PC-3 (cell line): ENCODE results near the gene ARHGAP8.

Experiments
- EZH2 ChIP-seq: fragments of 300-600 bp; sonication (generic); IDR thresholded peaks from one replicate; pipeline ENCODE4 v1.6.1; 2017; ENCODE audit warnings: antibody characterized with exemption, mild to moderate bottlenecking, low read length; ENCODE audit not compliant: unreplicated experiment
- EZH2phosphoT487 ChIP-seq: fragments of 300-600 bp; sonication (generic); IDR thresholded peaks from 2 replicates; pipeline ENCODE4 v1.6.1; 2018; ENCODE audit warnings: mild to moderate bottlenecking, antibody characterized with exemption, low read length, borderline replicate concordance
- TF ChIP-seq, protein P1 (sequence below): fragments of 300-600 bp; sonication (generic); conservative IDR thresholded peaks from 2 replicates; pipeline ENCODE4 v1.5.1; 2017; ENCODE audit warnings: antibody characterized with exemption, low read depth, mild to moderate bottlenecking, low read length

DNA sequence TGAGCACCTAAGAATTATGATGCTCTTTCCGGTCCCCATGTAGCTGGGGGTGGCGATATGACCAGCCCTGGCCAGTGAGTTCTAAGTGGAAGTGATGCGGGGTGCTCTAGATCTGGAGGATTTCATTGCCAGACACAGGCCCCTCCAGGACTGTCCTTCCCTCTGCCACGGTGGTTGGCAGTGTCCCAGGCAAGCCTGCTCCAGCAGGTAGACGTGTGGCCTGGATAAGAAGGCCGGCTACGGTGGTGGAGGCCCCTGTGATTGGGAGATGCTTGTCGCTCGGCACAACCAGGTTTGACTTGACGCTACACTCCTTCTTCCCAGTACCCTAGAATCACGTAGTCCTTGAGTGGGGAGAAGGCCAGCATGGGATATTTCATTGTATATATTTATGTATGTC is 9.1 kb upstream of the ARHGAP8 start:
- TF ChIP-seq EZH2 (no peak), EZH2phosphoT487 (no peak)
- TF ChIP-seq, protein P1, sequence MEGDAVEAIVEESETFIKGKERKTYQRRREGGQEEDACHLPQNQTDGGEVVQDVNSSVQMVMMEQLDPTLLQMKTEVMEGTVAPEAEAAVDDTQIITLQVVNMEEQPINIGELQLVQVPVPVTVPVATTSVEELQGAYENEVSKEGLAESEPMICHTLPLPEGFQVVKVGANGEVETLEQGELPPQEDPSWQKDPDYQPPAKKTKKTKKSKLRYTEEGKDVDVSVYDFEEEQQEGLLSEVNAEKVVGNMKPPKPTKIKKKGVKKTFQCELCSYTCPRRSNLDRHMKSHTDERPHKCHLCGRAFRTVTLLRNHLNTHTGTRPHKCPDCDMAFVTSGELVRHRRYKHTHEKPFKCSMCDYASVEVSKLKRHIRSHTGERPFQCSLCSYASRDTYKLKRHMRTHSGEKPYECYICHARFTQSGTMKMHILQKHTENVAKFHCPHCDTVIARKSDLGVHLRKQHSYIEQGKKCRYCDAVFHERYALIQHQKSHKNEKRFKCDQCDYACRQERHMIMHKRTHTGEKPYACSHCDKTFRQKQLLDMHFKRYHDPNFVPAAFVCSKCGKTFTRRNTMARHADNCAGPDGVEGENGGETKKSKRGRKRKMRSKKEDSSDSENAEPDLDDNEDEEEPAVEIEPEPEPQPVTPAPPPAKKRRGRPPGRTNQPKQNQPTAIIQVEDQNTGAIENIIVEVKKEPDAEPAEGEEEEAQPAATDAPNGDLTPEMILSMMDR = no peak
